ENCODE results near the gene ZNF581. TPM values are rescaled to one million over a fixed set of nuclear protein-coding genes. Genes with fewer than 3 reads are reported as not detected.

ZNF581 gene
- total RNA-seq, 1 experiment from 2014 or later: 65.1 TPM

- Histone ChIP-seq H3K23me2 (ENCODE audit: insufficient read length, low read depth, low read length, poor library complexity, severe bottlenecking) (peaks cover 8% of the 10 kb centered on the region), H3K79me1 (ENCODE audit: insufficient read depth, low read depth, low read length, poor library complexity, severe bottlenecking) (peaks cover 4% of the 10 kb centered on the region), H2AFZ (ENCODE audit: low read length) (no peak overlapping the region), H2BK12ac (ENCODE audit: insufficient read length, low read depth, low read length) (no peak overlapping the region), H3K56ac (ENCODE audit: insufficient read length, low read depth, low read length) (no peak overlapping the region), H3K14ac (ENCODE audit: insufficient read depth, low read length) (no peak overlapping the region), H4K91ac (ENCODE audit: insufficient read length, low read depth, low read length) (no peak overlapping the region), H3K27ac (ENCODE audit: insufficient read length, low read depth, low read length) (no peak overlapping the region), H3K23ac (ENCODE audit: insufficient read length, low read depth, low read length) (no peak overlapping the region), H4K5ac (ENCODE audit: insufficient read length, low read depth, low read length) (no peak overlapping the region), H4K8ac (replicated peaks; ENCODE audit: insufficient read length, low read depth, low read length) (no peak overlapping the region), H3K4ac (ENCODE audit: low read depth, low read length) (no peak overlapping the region), H3K9me3 (ENCODE audit: control insufficient read depth, low read depth, low read length) (no peaks in the 10 kb centered on the region), H3K4me2 (ENCODE audit: insufficient read depth, insufficient read length, low read length) (no peak overlapping the region), H2BK120ac (ENCODE audit: low read depth, low read length, poor library complexity, severe bottlenecking) (no peak overlapping the region), H2BK20ac (ENCODE audit: low read depth, low read length, poor library complexity, severe bottlenecking) (no peak overlapping the region), H3K18ac (ENCODE audit: insufficient read length, low read depth, low read length) (no peak overlapping the region), H2BK15ac (ENCODE audit: low read depth, low read length) (no peak overlapping the region), H2BK5ac (ENCODE audit: insufficient read length, low read length) (no peak overlapping the region), H4K20me1 (ENCODE audit: control insufficient read depth, insufficient read depth, insufficient read length) (no peaks in the 10 kb centered on the region), H3K27me3 (ENCODE audit: insufficient read depth, low read length) (no peaks in the 10 kb centered on the region), H2AK5ac (ENCODE audit: insufficient read length, low read length) (no peak overlapping the region), H3T11ph (ENCODE audit: low read length) (no peak overlapping the region), H3K79me2 (ENCODE audit: insufficient read depth, low read length) (peaks cover 1% of the 10 kb centered on the region; the same call in 1 of the 2 replicates), H3K4me1 (ENCODE audit: insufficient read depth, low read length) (0 out of 2 replicates have a peak, but pooled peaks cover 3% of the 10 kb centered on the region), H3K9ac (ENCODE audit: extremely low read depth, insufficient read length, low read length) (no peak overlapping the region)
- TF ChIP-seq CTCF (conservative IDR thresholded peaks at IDR 0.05): no peak
- DNase-seq: no peak
- H3K4me3 Mint-ChIP-seq: no peak overlapping the region
- H3K27me3 Mint-ChIP-seq (ENCODE audit: low read depth): no peaks in the 10 kb centered on the region
- no peak overlapping the region; a peak in 1 of 7 replicates for H3K27ac Mint-ChIP-seq
- no CpG with 5 or more reads among the region's 5 CpGs for WGBS (ENCODE audit: extremely low coverage, insufficient read length, low lambda C conversion rate)
- peaks cover 14 to 38% (median 24%) of the 10 kb centered on the region in 3 experiments for H3K36me3 Mint-ChIP-seq (ENCODE audit: insufficient read depth in 1 of 3, low read depth in 3 of 3)
- H3K9me3 Mint-ChIP-seq: no peaks in the 10 kb centered on the region
- peaks cover 17 to 19% of the 10 kb centered on the region in 2 experiments for H3K4me1 Mint-ChIP-seq
These were observed 34.1 kb upstream of the ZNF581 start for GRCh38 chr19:55609326-55609725.

All from H9 (cell line).